HCT116 (cell line): ENCODE measurements around the gene SIX3.

Experiments used
- CTCF ChIP-seq, 3 experiments: fragments of 200-600 bp in 1 of 3; sonication (generic) in 1 of 3; IDR thresholded peaks in 2 of 3; conservative IDR thresholded peaks in 1 of 3; 2 replicates each; pipeline ENCODE4 v1.5.1; 2012 to 2017; ENCODE audit warnings: low read depth in 2 of 3, low read length in 2 of 3, antibody characterized with exemption in 1 of 3, borderline replicate concordance in 1 of 3, control low read depth in 1 of 3, mild to moderate bottlenecking in 1 of 3, mixed read lengths in 1 of 3, mixed run types in 1 of 3, moderate library complexity in 1 of 3; ENCODE audit not compliant: insufficient read depth in 1 of 3
- EZH2 ChIP-seq: fragments of 200-600 bp; sonication (generic); IDR thresholded peaks from 2 replicates; pipeline ENCODE4 v1.6.1; 2017; ENCODE audit warnings: antibody characterized with exemption, mixed run types

- TF ChIP-seq EZH2 = no peak
- no peak for TF ChIP-seq CTCF (IDR thresholded peaks at IDR 0.05 in 2 of 3, conservative IDR thresholded peaks at IDR 0.05 in 1 of 3; ENCODE audit: borderline replicate concordance in 1 of 3, insufficient read depth in 1 of 3, low read depth in 2 of 3, low read length in 2 of 3)
Measured at GRCh38 chr2:44951124-44951523, 9.6 kb downstream of the SIX3 start.
